ENCODE results near the gene OR9Q1. TPM values are rescaled to one million over a fixed set of nuclear protein-coding genes. Genes with fewer than 3 reads are reported as not detected.

OR9Q1 gene
- total and polyA plus RNA-seq, 2 of the 13 experiments (the other 11 are each of a cell fraction or from before 2014, with no cell fraction given) = not detected

DNA sequence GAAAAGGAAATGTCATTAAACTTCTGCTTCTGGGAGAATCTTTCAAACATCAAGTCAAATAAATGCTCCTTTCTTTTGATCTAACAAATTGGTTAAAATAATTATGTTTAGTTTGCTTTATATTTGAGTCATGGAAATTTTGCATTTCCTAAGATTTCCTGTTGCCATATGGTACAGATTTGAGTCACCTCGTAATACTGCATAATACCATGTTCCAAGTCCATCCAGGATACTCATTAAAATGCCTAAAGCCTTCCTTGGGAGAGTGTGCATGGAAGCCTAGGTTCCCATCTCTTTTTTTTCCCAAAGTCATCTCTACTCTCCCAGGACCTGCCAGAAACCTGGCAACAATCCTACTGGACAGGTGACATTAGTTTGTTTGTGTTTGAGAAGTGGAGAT lies 97.4 kb downstream of the OR9Q1 start:
- H3K79me2 ChIP-seq (ENCODE audit: insufficient read depth, low read length) = no peaks in the 10 kb centered on the region
- H3K9ac ChIP-seq (ENCODE audit: insufficient read depth, low read depth, low read length) = no peak overlapping the region
- 0% methylated on average over 1 of the region's 1 CpG for WGBS (ENCODE audit: low lambda C conversion rate)
- POLR2A ChIA-PET = no interaction called here
- H2AFZ ChIP-seq (ENCODE audit: low read length) = no peak overlapping the region
- no TSS peak for BruUV-seq (replicated peaks)
- H4K20me1 ChIP-seq (ENCODE audit: insufficient read depth, low read length) = no peaks in the 10 kb centered on the region
- H3K4me1 ChIP-seq (ENCODE audit: insufficient read depth, low read length) = no peaks in the 10 kb centered on the region
- no peak overlapping the region for H3K4me3 ChIP-seq (replicated peaks in 1 of 3; ENCODE audit: insufficient read depth in 1 of 3, low read depth in 2 of 3, low read length in 3 of 3)
- TF ChIP-seq KDM5B (CRISPR knock-in tag; IDR thresholded peaks at IDR 0.05; ENCODE audit: borderline replicate concordance) (no peak), STAG1 (CRISPR knock-in tag; IDR thresholded peaks at IDR 0.05) (no peak), ZNF556 (CRISPR knock-in tag; IDR thresholded peaks at IDR 0.05; ENCODE audit: borderline replicate concordance) (no peak), ZFY (CRISPR knock-in tag; IDR thresholded peaks at IDR 0.05) (no peak), CBX5 (CRISPR knock-in tag; IDR thresholded peaks at IDR 0.05; ENCODE audit: borderline replicate concordance) (no peak), MAFK (conservative IDR thresholded peaks at IDR 0.05 in 1 of 2, IDR thresholded peaks at IDR 0.05 in 1 of 2; ENCODE audit: low read length in 2 of 2) (no peak)
- TF ChIP-seq, protein P1, sequence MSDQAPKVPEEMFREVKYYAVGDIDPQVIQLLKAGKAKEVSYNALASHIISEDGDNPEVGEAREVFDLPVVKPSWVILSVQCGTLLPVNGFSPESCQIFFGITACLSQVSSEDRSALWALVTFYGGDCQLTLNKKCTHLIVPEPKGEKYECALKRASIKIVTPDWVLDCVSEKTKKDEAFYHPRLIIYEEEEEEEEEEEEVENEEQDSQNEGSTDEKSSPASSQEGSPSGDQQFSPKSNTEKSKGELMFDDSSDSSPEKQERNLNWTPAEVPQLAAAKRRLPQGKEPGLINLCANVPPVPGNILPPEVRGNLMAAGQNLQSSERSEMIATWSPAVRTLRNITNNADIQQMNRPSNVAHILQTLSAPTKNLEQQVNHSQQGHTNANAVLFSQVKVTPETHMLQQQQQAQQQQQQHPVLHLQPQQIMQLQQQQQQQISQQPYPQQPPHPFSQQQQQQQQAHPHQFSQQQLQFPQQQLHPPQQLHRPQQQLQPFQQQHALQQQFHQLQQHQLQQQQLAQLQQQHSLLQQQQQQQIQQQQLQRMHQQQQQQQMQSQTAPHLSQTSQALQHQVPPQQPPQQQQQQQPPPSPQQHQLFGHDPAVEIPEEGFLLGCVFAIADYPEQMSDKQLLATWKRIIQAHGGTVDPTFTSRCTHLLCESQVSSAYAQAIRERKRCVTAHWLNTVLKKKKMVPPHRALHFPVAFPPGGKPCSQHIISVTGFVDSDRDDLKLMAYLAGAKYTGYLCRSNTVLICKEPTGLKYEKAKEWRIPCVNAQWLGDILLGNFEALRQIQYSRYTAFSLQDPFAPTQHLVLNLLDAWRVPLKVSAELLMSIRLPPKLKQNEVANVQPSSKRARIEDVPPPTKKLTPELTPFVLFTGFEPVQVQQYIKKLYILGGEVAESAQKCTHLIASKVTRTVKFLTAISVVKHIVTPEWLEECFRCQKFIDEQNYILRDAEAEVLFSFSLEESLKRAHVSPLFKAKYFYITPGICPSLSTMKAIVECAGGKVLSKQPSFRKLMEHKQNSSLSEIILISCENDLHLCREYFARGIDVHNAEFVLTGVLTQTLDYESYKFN (CRISPR knock-in tag; conservative IDR thresholded peaks at IDR 0.05) = no peak
- CTCF ChIA-PET (ENCODE audit: low intra/inter-chr PET ratio, low total read pairs) = no interaction called here
- DNase-seq (ENCODE audit: low spot score) = no peak
- H3K36me3 ChIP-seq (replicated peaks in 1 of 2; ENCODE audit: control insufficient read depth in 1 of 2, insufficient read depth in 2 of 2, low read length in 2 of 2) = no peaks in the 10 kb centered on the region
- no peak overlapping the region for H3K27ac ChIP-seq (ENCODE audit: extremely low read length, insufficient read depth, low read length)
- peaks cover 1 to 21% of the 10 kb centered on the region in 2 experiments; a peak in 2 of 5 replicates for H3K27me3 ChIP-seq (ENCODE audit: control insufficient read depth in 1 of 2, insufficient read depth in 2 of 2, low read length in 2 of 2)
- FAIRE-seq = no peak
- in situ Hi-C loops (cut with HindIII; ENCODE audit: extremely low pct_ligation_motif_present, low pct_unique_long_range_greater_than_20kb) (no loop called here), intact Hi-C loops (cut with micrococcal nuclease; ENCODE audit: unreplicated experiment) (no loop called here)
- ATAC-seq = no peak
- H3K9me3 ChIP-seq (ENCODE audit: low read length) = no peaks in the 10 kb centered on the region
- H3K4me2 ChIP-seq (ENCODE audit: low read depth, low read length) = no peak overlapping the region
